GM19397 (cell line): Measurements from ENCODE around the gene CHAF1B.

Experiments
- ATAC-seq: cut with Tn5 transposase; IDR thresholded peaks from one replicate; pipeline ENCODE4 v1.9.1; 2021; ENCODE audit warnings: mild to moderate bottlenecking, moderate library complexity; ENCODE audit not compliant: unreplicated experiment

Gene CHAF1B

GRCh38 chr21:36424592-36424991 is 39.4 kb downstream of the CHAF1B start:
- no peak for ATAC-seq

- ATAC-seq, result no peak
These were observed 40.1 kb downstream of the CHAF1B start for GRCh38 chr21:36425286-36425685.

- ATAC-seq, result no peak
These were observed 42.3 kb downstream of the CHAF1B start for GRCh38 chr21:36427502-36427901.

DNA sequence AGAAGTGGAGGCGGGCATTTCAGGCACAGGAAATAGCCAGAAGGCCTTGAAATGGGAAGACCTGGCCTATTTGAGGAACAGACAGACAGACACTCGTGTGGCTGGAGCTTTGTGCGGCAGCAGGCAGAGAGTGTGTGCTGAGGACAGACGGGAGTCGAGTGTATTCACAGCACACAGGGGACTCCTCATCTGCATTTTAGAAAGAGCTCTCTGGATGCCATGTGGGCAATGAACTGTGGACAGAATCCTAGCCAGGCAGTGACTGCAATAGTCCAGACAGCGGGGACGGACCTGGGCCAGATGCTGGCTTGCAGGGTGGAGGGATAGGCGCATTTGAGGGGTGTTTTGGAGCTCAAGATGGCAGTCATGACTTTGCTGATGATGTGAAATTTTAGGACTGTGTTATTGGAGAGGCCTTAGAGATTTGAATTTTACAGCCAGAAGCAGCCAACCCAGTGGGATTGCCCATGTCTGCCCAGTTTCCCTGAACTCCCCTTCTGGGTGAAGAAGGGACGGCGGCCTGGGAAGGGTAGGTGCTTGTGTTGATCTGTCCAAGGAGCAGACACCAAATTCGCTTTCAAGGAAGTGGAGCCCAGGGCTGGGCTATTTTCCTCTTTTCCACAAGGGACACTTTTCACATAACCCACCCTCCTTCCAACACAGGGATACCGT is 43.7 kb downstream of the CHAF1B start:
- no peak for ATAC-seq

GRCh38 chr21:36429947-36430546 is 44.9 kb downstream of the CHAF1B start:
- ATAC-seq, result peak; percentile 87

GRCh38 chr21:36430841-36431240 is 45.6 kb downstream of the CHAF1B start:
- no peak for ATAC-seq

GRCh38 chr21:36431252-36431651 is 46.1 kb downstream of the CHAF1B start:
- no peak for ATAC-seq

- ATAC-seq, result no peak
These were observed 48.0 kb downstream of the CHAF1B start for GRCh38 chr21:36433059-36433709.

GRCh38 chr21:36434144-36434543 is 49.0 kb downstream of the CHAF1B start:
- ATAC-seq, result no peak

- no peak for ATAC-seq
These were observed 51.9 kb downstream of the CHAF1B start for GRCh38 chr21:36436829-36437744.

DNA sequence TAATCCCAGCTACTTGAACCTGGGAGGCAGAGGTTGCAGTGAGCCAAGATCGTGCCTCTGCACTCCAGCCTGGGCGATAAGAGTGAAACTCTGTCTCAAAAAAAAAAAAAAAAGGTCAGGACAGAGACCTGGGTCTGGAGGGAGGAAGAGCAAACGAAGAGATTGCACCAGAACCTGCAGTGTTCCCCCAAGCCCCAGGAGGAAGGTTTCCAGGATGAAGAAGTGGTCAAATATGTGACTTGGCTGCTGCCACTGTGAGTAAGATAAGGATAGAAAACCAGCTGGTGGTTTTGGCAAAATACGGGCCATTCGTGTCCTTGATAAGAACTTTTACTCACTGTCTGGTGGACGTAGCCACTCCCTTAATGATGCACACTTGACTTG is 52.5 kb downstream of the CHAF1B start:
- no peak for ATAC-seq

DNA sequence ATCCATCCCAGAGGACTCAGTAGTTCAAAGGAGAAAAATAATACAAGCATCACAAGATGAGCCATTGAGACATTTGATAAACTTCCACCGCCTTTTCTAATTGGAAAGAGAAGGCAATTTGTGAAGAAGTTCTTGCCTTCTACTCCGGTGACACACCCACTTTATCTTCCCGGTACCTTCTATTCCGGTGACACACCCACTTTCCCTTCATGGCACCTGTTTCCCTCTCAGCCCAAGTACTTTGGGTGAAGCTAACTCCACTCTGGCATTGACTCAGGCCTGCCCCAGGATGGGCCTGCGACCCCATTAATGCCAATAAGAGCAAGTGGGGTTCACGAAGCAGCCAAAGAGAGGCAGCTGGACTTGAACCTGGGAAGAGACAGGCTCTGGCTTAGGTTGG is 56.5 kb downstream of the CHAF1B start:
- ATAC-seq, result no peak

GRCh38 chr21:36446301-36446700 is 61.1 kb downstream of the CHAF1B start:
- no peak for ATAC-seq

- no peak for ATAC-seq
These were observed 65.3 kb downstream of the CHAF1B start for GRCh38 chr21:36450511-36450910.

- no peak for ATAC-seq
These were observed 66.3 kb downstream of the CHAF1B start for GRCh38 chr21:36451506-36451905.

DNA sequence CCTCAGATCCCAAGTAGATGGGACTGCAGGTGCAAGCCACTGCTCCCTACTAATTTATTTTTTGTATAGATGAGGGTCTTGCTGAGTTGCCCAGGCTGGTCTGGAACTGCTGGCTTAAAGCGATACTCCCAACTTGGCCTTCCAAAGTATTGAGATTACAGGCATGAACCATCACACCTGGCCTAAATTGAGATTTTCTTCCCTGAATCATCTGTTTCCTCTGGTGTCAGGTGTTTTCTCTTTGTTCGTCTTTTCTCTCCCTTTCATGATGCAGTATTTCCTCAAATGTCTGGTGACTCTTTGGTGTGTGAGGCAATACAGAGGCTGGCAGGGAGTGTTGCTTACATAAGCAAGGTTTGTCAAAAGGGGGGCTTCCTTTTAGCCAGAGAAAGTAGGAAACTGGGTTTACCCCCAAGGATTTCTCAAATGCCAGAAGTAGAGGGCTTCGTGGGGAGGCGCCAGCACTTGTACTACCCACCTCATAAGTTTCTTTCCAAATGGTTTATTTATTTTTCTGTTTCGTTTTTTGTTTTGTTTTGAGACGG is 67.2 kb downstream of the CHAF1B start:
- no peak for ATAC-seq

DNA sequence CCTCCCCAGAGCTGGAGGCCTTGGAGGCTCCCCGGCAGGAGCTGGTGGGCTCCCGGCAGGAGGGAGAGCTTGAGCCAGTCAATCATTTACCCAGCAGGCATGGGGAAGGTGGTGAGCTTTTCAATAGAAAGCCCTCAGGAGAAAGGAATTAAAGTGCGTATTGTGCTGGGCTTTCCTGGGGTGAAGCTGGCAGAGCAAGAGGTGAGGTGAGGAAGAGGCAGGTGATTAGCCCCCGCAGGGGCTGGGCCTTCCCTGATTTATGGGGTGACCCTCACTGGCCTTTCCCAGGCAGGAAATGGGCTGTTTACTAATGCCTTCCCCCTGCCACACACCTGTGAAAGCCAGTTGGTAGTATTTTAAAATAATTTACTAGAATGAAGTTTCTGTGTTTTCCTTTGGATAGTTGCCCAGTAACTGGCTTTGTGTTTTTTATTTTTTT is 68.9 kb downstream of the CHAF1B start:
- ATAC-seq, result no peak

- ATAC-seq, result no peak
These were observed 69.5 kb downstream of the CHAF1B start for GRCh38 chr21:36454706-36455105.

GRCh38 chr21:36456729-36457414 is 71.7 kb downstream of the CHAF1B start:
- no peak for ATAC-seq

DNA sequence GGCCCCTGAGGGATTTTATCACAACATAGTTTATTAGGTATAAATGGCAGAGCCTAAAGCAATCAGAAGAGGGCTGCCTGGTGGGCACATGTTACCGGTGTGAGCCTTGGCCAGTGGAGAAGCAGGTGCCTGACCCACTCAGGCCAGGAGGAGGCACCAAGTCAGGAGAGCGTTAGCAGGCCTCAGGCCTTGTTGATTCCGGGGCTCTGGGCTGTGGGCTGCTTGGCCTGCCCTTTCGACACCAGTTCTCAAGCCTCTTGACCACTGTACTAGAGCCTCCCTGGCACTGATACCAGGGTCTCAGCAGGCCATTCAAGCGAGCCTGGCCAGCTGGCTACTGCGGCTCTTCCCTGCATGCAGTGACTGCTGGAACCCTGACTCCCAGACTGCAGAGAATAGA is 73.9 kb downstream of the CHAF1B start:
- no peak for ATAC-seq
